HCT116 (cell line): ENCODE measurements around the gene FFAR4. TPM values are rescaled to one million over a fixed set of nuclear protein-coding genes. Genes with fewer than 3 reads are reported as not detected.

Source experiments
- ATAC-seq: fragments of 200-7000 bp; cut with Tn5 transposase; 2 replicates; pipeline ENCODE4 v1.9.1; 2020; ENCODE audit warnings: mild to moderate bottlenecking, moderate library complexity
- BruUV-seq: library from RNA; stranded (reverse); fragments of 400-500 nt; replicated peaks from 2 replicates; lab custom pipeline; 2021; lab: Mats Ljungman, UMichigan
- CTCF ChIA-PET: fragments of 300-600 bp; sonication (Branson Sonifier 250); formaldehyde crosslinking; loops from one replicate; lab custom pipeline; 2021; ENCODE audit warnings: antibody characterized with exemption; lab: Charles Lee
- POLR2A ChIA-PET: fragments of 300-600, 350-600 bp; sonication (Branson Sonifier 250); formaldehyde crosslinking; loops from one replicate; lab custom pipeline; 2021; ENCODE audit warnings: antibody characterized with exemption; lab: Charles Lee
- RAD21 ChIA-PET, 2 experiments: fragments of 300-600 bp; sonication (Branson Sonifier 250); formaldehyde crosslinking; loops; one replicate each; lab custom pipeline; 2023; ENCODE audit warnings: low total read pairs in 2 of 2; ENCODE audit not compliant: uncharacterized antibody in 2 of 2, unreplicated experiment in 2 of 2, low non-redundant PET in 1 of 2; lab: Charles Lee
- DNase-seq: peaks from one replicate; pipeline ENCODE4 v3.0.0-alpha.2; 2010; ENCODE audit warnings: low read depth, low spot score
- H2AFZ ChIP-seq: fragments of 200-600 bp; shearing (Covaris generic), sonication (generic); 2 replicates; pipeline ENCODE4 v1.6.1; 2017; ENCODE audit warnings: low read depth, mixed run types, mixed read lengths, antibody characterized with exemption, low read length; ENCODE audit not compliant: poor library complexity, severe bottlenecking
- H3K27ac ChIP-seq: 2 replicates; pipeline ENCODE4 v1.5.1; 2012; ENCODE audit warnings: low read depth, low read length
- H3K27me3 ChIP-seq: fragments of 200-600 bp; sonication (generic); 2 replicates; pipeline ENCODE4 v1.6.1; 2016; ENCODE audit warnings: mixed run types, low read length, mixed read lengths; ENCODE audit not compliant: insufficient read depth
- H3K36me3 ChIP-seq, 2 experiments: fragments of 200-500 bp in 1 of 2; fragments of 200-600 bp in 1 of 2; sonication (Bioruptor generic) in 1 of 2; sonication (generic) in 1 of 2; 2 replicates each; pipeline versions ENCODE4 v1.5.1 to v1.6.1; 2014 to 2016; ENCODE audit warnings: low read length in 2 of 2, inconsistent platforms in 1 of 2, mixed read lengths in 1 of 2, mixed run types in 1 of 2; ENCODE audit not compliant: insufficient read depth in 2 of 2, control insufficient read depth in 1 of 2
- H3K4me1 ChIP-seq, 2 experiments: fragments of 200-600 bp in 1 of 2; sonication (generic) in 1 of 2; 2 replicates each; pipeline versions ENCODE4 v1.5.1 to v1.6.1; 2012 to 2017; ENCODE audit warnings: low read length in 2 of 2, inconsistent platforms in 1 of 2, mild to moderate bottlenecking in 1 of 2, mixed read lengths in 1 of 2, mixed run types in 1 of 2, moderate library complexity in 1 of 2; ENCODE audit not compliant: insufficient read depth in 2 of 2, control insufficient read depth in 1 of 2
- H3K4me2 ChIP-seq: fragments of 200-600 bp; sonication (generic); 2 replicates; pipeline ENCODE4 v1.6.1; 2017; ENCODE audit warnings: mixed run types, low read length, mixed read lengths
- H3K4me3 ChIP-seq, 2 experiments: fragments of 200-600 bp in 1 of 2; sonication (generic) in 1 of 2; replicated peaks in 1 of 2; 2 replicates each; pipeline ENCODE4 v1.5.1; 2011 to 2016; ENCODE audit warnings: low read length in 2 of 2, control low read depth in 1 of 2, low read depth in 1 of 2, mild to moderate bottlenecking in 1 of 2, mixed read lengths in 1 of 2, mixed run types in 1 of 2
- H3K79me2 ChIP-seq: fragments of 200-600 bp; sonication (generic); 2 replicates; pipeline ENCODE4 v1.6.1; 2017; ENCODE audit warnings: mild to moderate bottlenecking, mixed run types, low read length, moderate library complexity, mixed read lengths; ENCODE audit not compliant: insufficient read depth
- H3K9ac ChIP-seq: fragments of 200-600 bp; sonication (generic); 2 replicates; pipeline ENCODE4 v1.6.1; 2016; ENCODE audit warnings: low read length, mixed read lengths
- H3K9me2 ChIP-seq: fragments of 200-600 bp; sonication (generic), shearing (Covaris generic); 2 replicates; pipeline ENCODE4 v1.6.1; 2017; ENCODE audit warnings: mixed run types, mild to moderate bottlenecking, moderate library complexity; ENCODE audit not compliant: insufficient read depth
- H3K9me3 ChIP-seq, 2 experiments: fragments of 200-500 bp in 1 of 2; fragments of 200-600 bp in 1 of 2; sonication (Bioruptor generic) in 1 of 2; sonication (generic) in 1 of 2; 2 replicates each; pipeline ENCODE4 v1.6.1; 2014 to 2017; ENCODE audit warnings: low read length in 2 of 2, mixed read lengths in 2 of 2, inconsistent platforms in 1 of 2, low read depth in 1 of 2, mild to moderate bottlenecking in 1 of 2, mixed run types in 1 of 2, moderate library complexity in 1 of 2; ENCODE audit not compliant: control insufficient read depth in 1 of 2, insufficient read depth in 1 of 2
- H4K20me1 ChIP-seq: fragments of 200-600 bp; sonication (generic), shearing (Covaris generic); 2 replicates; pipeline ENCODE4 v1.6.1; 2017; ENCODE audit warnings: mixed run types, mild to moderate bottlenecking, moderate library complexity; ENCODE audit not compliant: insufficient read depth
- ATF3 ChIP-seq: IDR thresholded peaks from 2 replicates; pipeline ENCODE4 v1.6.1; 2012
- CBX3 ChIP-seq: IDR thresholded peaks from 2 replicates; pipeline ENCODE4 v1.6.1; 2012; ENCODE audit warnings: low read depth
- CEBPB ChIP-seq: IDR thresholded peaks from 2 replicates; pipeline ENCODE4 v1.6.1; 2012; ENCODE audit warnings: low read depth
- EGR1 ChIP-seq: IDR thresholded peaks from 2 replicates; pipeline ENCODE4 v1.6.1; 2012; ENCODE audit warnings: low read depth
- ELF1 ChIP-seq: IDR thresholded peaks from 2 replicates; pipeline ENCODE4 v1.6.1; 2012; ENCODE audit warnings: low read depth, borderline replicate concordance
- EZH2 ChIP-seq: fragments of 200-600 bp; sonication (generic); IDR thresholded peaks from 2 replicates; pipeline ENCODE4 v1.6.1; 2017; ENCODE audit warnings: antibody characterized with exemption, mixed run types
- EZH2phosphoT487 ChIP-seq: fragments of 200-600 bp; IDR thresholded peaks from 2 replicates; pipeline ENCODE4 v1.6.1; 2018; ENCODE audit warnings: antibody characterized with exemption, borderline replicate concordance
- FOSL1 ChIP-seq: IDR thresholded peaks from 2 replicates; pipeline ENCODE4 v1.6.1; 2012; ENCODE audit warnings: low read depth
- MAX ChIP-seq: IDR thresholded peaks from 2 replicates; pipeline ENCODE4 v1.6.1; 2012
- POLR2AphosphoS5 ChIP-seq: IDR thresholded peaks from 2 replicates; pipeline ENCODE4 v1.6.1; 2011; ENCODE audit warnings: mild to moderate bottlenecking, low read depth, low read length, moderate library complexity
- RAD21 ChIP-seq: IDR thresholded peaks from 2 replicates; pipeline ENCODE4 v1.6.1; 2012; ENCODE audit warnings: low read depth, mild to moderate bottlenecking
- SIN3A ChIP-seq: IDR thresholded peaks from 2 replicates; pipeline ENCODE4 v1.6.1; 2012; ENCODE audit warnings: low read depth
- SP1 ChIP-seq: IDR thresholded peaks from 2 replicates; pipeline ENCODE4 v1.6.1; 2012; ENCODE audit warnings: low read depth
- TCF7L2 ChIP-seq: IDR thresholded peaks from 2 replicates; pipeline ENCODE4 v1.7.0; 2011; ENCODE audit warnings: borderline replicate concordance, inconsistent platforms; ENCODE audit not compliant: insufficient read depth, insufficient read length; ENCODE audit errors: extremely low read depth
- YY1 ChIP-seq: IDR thresholded peaks from 2 replicates; pipeline ENCODE4 v1.6.1; 2011; ENCODE audit warnings: low read length, low read depth, moderate library complexity, mild to moderate bottlenecking; ENCODE audit not compliant: insufficient replicate concordance; ENCODE audit errors: extremely low read depth
- ZFX ChIP-seq: fragments of 450-650 bp; IDR thresholded peaks from 2 replicates; pipeline ENCODE4 v1.6.1; 2017
- ZNF274 ChIP-seq: fragments of 200-500 bp; sonication (Bioruptor generic); IDR thresholded peaks from 2 replicates; pipeline ENCODE4 v1.6.1; 2014; ENCODE audit warnings: mild to moderate bottlenecking, low read depth, low read length, inconsistent platforms
- intact Hi-C: fragments of 100-400 bp; cut with micrococcal nuclease; formaldehyde crosslinking; loops from 2 replicates; pipeline ENCODE4 v1.10.0; 2022
- total RNA-seq: library from RNA; stranded (reverse); gene quantifications from one replicate; pipeline ENCODE4 v1.2.1, GENCODE V29; 2021; ENCODE audit not compliant: unreplicated experiment

The FFAR4 gene
- total RNA-seq, 1 experiment from 2014 or later: not detected

- ATAC-seq (no peak), DNase-seq (no peak)
- Histone ChIP-seq H2AFZ (no peak within 1 kb of the TSS), H4K20me1 (no peaks in the 10 kb centered on the region), H3K27me3 (no peaks in the 10 kb centered on the region), H3K9me3 (no peaks in the 10 kb centered on the region), H3K27ac (no peak within 1 kb of the TSS), H3K4me2 (no peak within 1 kb of the TSS), H3K36me3 (no peaks in the 10 kb centered on the region), H3K9ac (no peak within 1 kb of the TSS), H3K79me2 (no peaks in the 10 kb centered on the region), H3K4me1 (no peaks in the 10 kb centered on the region), H3K4me3 (no peak within 1 kb of the TSS), H3K9me2 (no peaks in the 10 kb centered on the region)
- no peak for TF ChIP-seq YY1
- TF ChIP-seq EGR1: no peak
- TF ChIP-seq POLR2AphosphoS5: no peak
- TF ChIP-seq CEBPB: no peak
- no peak for TF ChIP-seq CBX3
- TF ChIP-seq SIN3A: no peak
- TF ChIP-seq SP1: no peak
- TF ChIP-seq RAD21: no peak
- TF ChIP-seq MAX: no peak
- TF ChIP-seq EZH2phosphoT487: no peak
- TF ChIP-seq TCF7L2: no peak
- TF ChIP-seq ELF1: no peak
- no peak for TF ChIP-seq ZFX
- TF ChIP-seq EZH2: no peak
- TF ChIP-seq FOSL1: no peak
- TF ChIP-seq ATF3: no peak
- TF ChIP-seq ZNF274: no peak
- ChIA-PET RAD21 (no interaction called here), CTCF (no interaction called here), POLR2A (no interaction called here)
- no TSS peak for BruUV-seq
- intact Hi-C loops: no loop called here
These were observed 34.8 kb downstream of the FFAR4 start, which contains the start of gene RBP4 for GRCh38 chr10:93601146-93601773. RBP4 (minus strand) TSS chr10:93601235; CDS start chr10:93601028, 207 bp downstream.
